ENCODE measurements around the gene CPNE5.

The CPNE5 gene

GRCh38 chr6:36769183-36769675 lies 70.0 kb downstream of the CPNE5 start:
- no peak overlapping the region for H2AFZ ChIP-seq (ENCODE audit: low read length)
- H3F3A ChIP-seq (ENCODE audit: low read depth), result no peaks in the 10 kb centered on the region
- H3K27me3 ChIP-seq (ENCODE audit: insufficient read depth, low read length, poor library complexity, severe bottlenecking), result no peaks in the 10 kb centered on the region
- no peaks in the 10 kb centered on the region for H4K20me1 ChIP-seq (ENCODE audit: insufficient read depth, low read length, poor library complexity, severe bottlenecking)
- no peak overlapping the region for H3K4me2 ChIP-seq (ENCODE audit: low read depth, low read length, poor library complexity, severe bottlenecking)
- no peaks in the 10 kb centered on the region for H3K36me3 ChIP-seq (ENCODE audit: insufficient read depth, low read length)
- H3K4me3 ChIP-seq (ENCODE audit: low read length, poor library complexity, severe bottlenecking), result no peak overlapping the region
- TF ChIP-seq EZH2phosphoT487 (IDR thresholded peaks at IDR 0.05; ENCODE audit: borderline replicate concordance), result no peak
- TF ChIP-seq, protein P1, sequence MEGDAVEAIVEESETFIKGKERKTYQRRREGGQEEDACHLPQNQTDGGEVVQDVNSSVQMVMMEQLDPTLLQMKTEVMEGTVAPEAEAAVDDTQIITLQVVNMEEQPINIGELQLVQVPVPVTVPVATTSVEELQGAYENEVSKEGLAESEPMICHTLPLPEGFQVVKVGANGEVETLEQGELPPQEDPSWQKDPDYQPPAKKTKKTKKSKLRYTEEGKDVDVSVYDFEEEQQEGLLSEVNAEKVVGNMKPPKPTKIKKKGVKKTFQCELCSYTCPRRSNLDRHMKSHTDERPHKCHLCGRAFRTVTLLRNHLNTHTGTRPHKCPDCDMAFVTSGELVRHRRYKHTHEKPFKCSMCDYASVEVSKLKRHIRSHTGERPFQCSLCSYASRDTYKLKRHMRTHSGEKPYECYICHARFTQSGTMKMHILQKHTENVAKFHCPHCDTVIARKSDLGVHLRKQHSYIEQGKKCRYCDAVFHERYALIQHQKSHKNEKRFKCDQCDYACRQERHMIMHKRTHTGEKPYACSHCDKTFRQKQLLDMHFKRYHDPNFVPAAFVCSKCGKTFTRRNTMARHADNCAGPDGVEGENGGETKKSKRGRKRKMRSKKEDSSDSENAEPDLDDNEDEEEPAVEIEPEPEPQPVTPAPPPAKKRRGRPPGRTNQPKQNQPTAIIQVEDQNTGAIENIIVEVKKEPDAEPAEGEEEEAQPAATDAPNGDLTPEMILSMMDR (conservative IDR thresholded peaks at IDR 0.05; ENCODE audit: low read length), result no peak
- peaks cover 9% of the 10 kb centered on the region for H3K4me1 ChIP-seq (ENCODE audit: insufficient read depth, low read length, poor library complexity, severe bottlenecking)
- no peaks in the 10 kb centered on the region for H3K9me3 ChIP-seq (ENCODE audit: insufficient read depth, low read depth, low read length)
- H3K9me2 ChIP-seq (replicated peaks; ENCODE audit: low read depth, low read length), result no peaks in the 10 kb centered on the region
- no peak overlapping the region for H3K9ac ChIP-seq (ENCODE audit: low read depth, low read length, poor library complexity, severe bottlenecking)
- no peaks in the 10 kb centered on the region for H3K79me2 ChIP-seq (ENCODE audit: insufficient read depth, low read length)

DNA sequence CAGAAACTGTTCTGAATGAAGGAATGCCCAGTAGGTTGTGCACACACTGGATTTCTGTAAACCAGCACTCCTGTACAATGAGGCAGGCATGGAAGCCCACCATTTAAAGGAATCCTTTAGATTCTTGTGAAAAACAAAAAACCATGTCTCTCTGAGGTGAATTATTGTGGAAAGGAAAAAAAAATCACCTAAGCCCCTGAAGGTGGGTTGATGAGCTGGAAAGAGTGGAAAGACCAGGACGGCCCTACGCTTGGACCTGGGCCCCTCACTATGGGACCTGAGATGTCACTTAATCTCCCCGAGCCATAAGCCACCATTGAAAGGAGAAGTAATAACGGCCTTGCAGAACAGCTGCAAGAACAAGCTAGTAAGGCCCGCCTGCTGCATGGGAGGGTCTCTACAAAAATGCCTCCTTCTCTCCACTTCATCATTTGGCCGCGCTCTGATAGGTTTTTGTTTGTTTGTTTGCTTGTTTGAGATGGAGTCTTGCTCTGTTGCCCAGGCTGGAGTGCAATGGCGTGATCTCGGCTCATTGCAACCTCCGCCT lies 72.8 kb downstream of the CPNE5 start:
- Histone ChIP-seq H3K4me1 (ENCODE audit: insufficient read depth, low read length, poor library complexity, severe bottlenecking) (peaks cover 9% of the 10 kb centered on the region), H3K9ac (ENCODE audit: low read depth, low read length, poor library complexity, severe bottlenecking) (no peak overlapping the region), H3K4me2 (ENCODE audit: low read depth, low read length, poor library complexity, severe bottlenecking) (no peak overlapping the region), H3F3A (ENCODE audit: low read depth) (no peaks in the 10 kb centered on the region), H4K20me1 (ENCODE audit: insufficient read depth, low read length, poor library complexity, severe bottlenecking) (no peaks in the 10 kb centered on the region), H3K9me3 (ENCODE audit: insufficient read depth, low read depth, low read length) (no peaks in the 10 kb centered on the region), H3K27me3 (ENCODE audit: insufficient read depth, low read length, poor library complexity, severe bottlenecking) (no peaks in the 10 kb centered on the region), H3K9me2 (replicated peaks; ENCODE audit: low read depth, low read length) (no peaks in the 10 kb centered on the region), H2AFZ (ENCODE audit: low read length) (no peak overlapping the region), H3K4me3 (ENCODE audit: low read length, poor library complexity, severe bottlenecking) (no peak overlapping the region), H3K79me2 (ENCODE audit: insufficient read depth, low read length) (no peaks in the 10 kb centered on the region), H3K36me3 (ENCODE audit: insufficient read depth, low read length) (no peaks in the 10 kb centered on the region)
- TF ChIP-seq EZH2phosphoT487 (IDR thresholded peaks at IDR 0.05; ENCODE audit: borderline replicate concordance), result no peak
- TF ChIP-seq, protein P1 (conservative IDR thresholded peaks at IDR 0.05; ENCODE audit: low read length), result no peak

- Histone ChIP-seq H3K27me3 (ENCODE audit: insufficient read depth, low read length, poor library complexity, severe bottlenecking) (no peaks in the 10 kb centered on the region), H3K36me3 (ENCODE audit: insufficient read depth, low read length) (no peaks in the 10 kb centered on the region), H3K4me1 (ENCODE audit: insufficient read depth, low read length, poor library complexity, severe bottlenecking) (peaks cover 9% of the 10 kb centered on the region), H3F3A (ENCODE audit: low read depth) (no peaks in the 10 kb centered on the region), H3K9me3 (ENCODE audit: insufficient read depth, low read depth, low read length) (no peaks in the 10 kb centered on the region), H4K20me1 (ENCODE audit: insufficient read depth, low read length, poor library complexity, severe bottlenecking) (no peaks in the 10 kb centered on the region), H3K4me3 (ENCODE audit: low read length, poor library complexity, severe bottlenecking) (no peak overlapping the region), H3K9ac (ENCODE audit: low read depth, low read length, poor library complexity, severe bottlenecking) (no peak overlapping the region), H3K79me2 (ENCODE audit: insufficient read depth, low read length) (no peaks in the 10 kb centered on the region), H3K9me2 (replicated peaks; ENCODE audit: low read depth, low read length) (no peaks in the 10 kb centered on the region), H3K4me2 (ENCODE audit: low read depth, low read length, poor library complexity, severe bottlenecking) (no peak overlapping the region), H2AFZ (ENCODE audit: low read length) (no peak overlapping the region)
- TF ChIP-seq, protein P1 (conservative IDR thresholded peaks at IDR 0.05; ENCODE audit: low read length), result peak; percentile 97
- TF ChIP-seq EZH2phosphoT487 (IDR thresholded peaks at IDR 0.05; ENCODE audit: borderline replicate concordance), result no peak
Observed at GRCh38 chr6:36765594-36766398, 73.4 kb downstream of the CPNE5 start.

Measured in Loucy (cell line).